DND-41 (cell line): ENCODE measurements around the gene NUDT22.

ENCODE experiments used
- ATAC-seq: fragments of 200-7000 bp; cut with Tn5 transposase; 3 replicates; pipeline ENCODE4 v1.9.1; 2021; ENCODE audit warnings: low read depth; ENCODE audit not compliant: insufficient read depth
- DNase-seq: peaks from one replicate; pipeline ENCODE4 v3.0.0-alpha.2; 2020
- H2AFZ ChIP-seq: 2 replicates; pipeline ENCODE4 v1.6.0; 2012; ENCODE audit warnings: low read depth, low read length
- H3K27ac ChIP-seq: 2 replicates; pipeline ENCODE4 v1.5.1; 2012; ENCODE audit warnings: low read length, inconsistent platforms
- H3K27me3 ChIP-seq: fragments of 200-600 bp; sonication (generic); 2 replicates; pipeline ENCODE4 v1.6.0; 2012; ENCODE audit warnings: low read length, mild to moderate bottlenecking, inconsistent platforms; ENCODE audit not compliant: insufficient read depth, poor library complexity
- H3K36me3 ChIP-seq: 2 replicates; pipeline ENCODE4 v1.5.1; 2012; ENCODE audit warnings: low read length, inconsistent platforms; ENCODE audit not compliant: insufficient read depth
- H3K4me1 ChIP-seq: 2 replicates; pipeline ENCODE4 v1.5.1; 2012; ENCODE audit warnings: mild to moderate bottlenecking, low read length; ENCODE audit not compliant: insufficient read depth
- H3K4me2 ChIP-seq: 2 replicates; pipeline ENCODE4 v1.6.0; 2012; ENCODE audit warnings: mild to moderate bottlenecking, moderate library complexity, low read length, inconsistent platforms; ENCODE audit not compliant: insufficient read depth
- H3K4me3 ChIP-seq, 2 experiments: fragments of 200-600 bp in 1 of 2; shearing (Covaris generic) in 1 of 2; 2 replicates each; pipeline ENCODE4 v1.5.1; 2012 to 2016; ENCODE audit warnings: inconsistent platforms in 2 of 2, low read length in 2 of 2, mild to moderate bottlenecking in 2 of 2, low read depth in 1 of 2, moderate library complexity in 1 of 2
- H3K79me2 ChIP-seq: 2 replicates; pipeline ENCODE4 v1.6.0; 2012; ENCODE audit warnings: low read length, inconsistent platforms; ENCODE audit not compliant: insufficient read depth
- H3K9ac ChIP-seq: 2 replicates; pipeline ENCODE4 v1.6.0; 2012; ENCODE audit warnings: low read depth, mild to moderate bottlenecking, inconsistent platforms, low read length, moderate library complexity
- H3K9me3 ChIP-seq: 2 replicates; pipeline ENCODE4 v1.5.1; 2012; ENCODE audit warnings: low read length, moderate library complexity, mild to moderate bottlenecking, inconsistent platforms; ENCODE audit not compliant: insufficient read depth, severe bottlenecking
- H4K20me1 ChIP-seq: 2 replicates; pipeline ENCODE4 v1.6.0; 2012; ENCODE audit warnings: low read length; ENCODE audit not compliant: insufficient read depth
- CTCF ChIP-seq: IDR thresholded peaks from 2 replicates; pipeline ENCODE4 v1.5.1; 2012; ENCODE audit warnings: borderline replicate concordance, low read length, moderate library complexity, mild to moderate bottlenecking; ENCODE audit not compliant: poor library complexity, severe bottlenecking; ENCODE audit errors: extremely low read depth
- EZH2 ChIP-seq: IDR thresholded peaks from 3 replicates; pipeline ENCODE4 v1.6.1; 2012; ENCODE audit warnings: borderline replicate concordance, low read depth, mild to moderate bottlenecking, moderate library complexity, low read length, inconsistent platforms; ENCODE audit not compliant: severe bottlenecking

NUDT22 gene

GRCh38 chr11:64225608-64226506, at the start of gene NUDT22, which contains the start of gene TRPT1:
TSS of gene NUDT22 (plus strand) at chr11:64226274. CDS start at chr11:64226653, 379 bp downstream.
TSS of gene TRPT1 (minus strand) at chr11:64226186. CDS start at chr11:64225860, 326 bp downstream.
- Histone ChIP-seq H3K9me3 (no peaks in the 10 kb centered on the region), H3K79me2 (peaks cover 37% of the 10 kb centered on the region), H4K20me1 (peaks cover 7% of the 10 kb centered on the region), H2AFZ (peak within 1 kb of the TSS; percentile 84), H3K27ac (peak within 1 kb of the TSS; percentile 91), H3K4me2 (peak within 1 kb of the TSS; percentile 96), H3K4me3 (peak within 1 kb of the TSS; percentile 60 to 81), H3K36me3 (peaks cover 36% of the 10 kb centered on the region), H3K27me3 (no peaks in the 10 kb centered on the region), H3K4me1 (peaks cover 57% of the 10 kb centered on the region), H3K9ac (peak within 1 kb of the TSS; percentile 75)
- ATAC-seq (peak; percentile 73), DNase-seq (peak; percentile 95)
- peak; percentile 54 for TF ChIP-seq CTCF
- TF ChIP-seq EZH2, result no peak

GRCh38 chr11:64176751-64177150, 49.3 kb upstream of the NUDT22 start:
- Histone ChIP-seq H3K27me3 (no peaks in the 10 kb centered on the region), H4K20me1 (no peaks in the 10 kb centered on the region), H3K36me3 (peaks cover 3% of the 10 kb centered on the region; the same call in 1 of the 2 replicates), H3K9ac (no peak overlapping the region), H2AFZ (no peak overlapping the region), H3K4me2 (no peak overlapping the region), H3K27ac (no peak overlapping the region), H3K4me1 (0 out of 2 replicates have a peak, but pooled peaks cover 4% of the 10 kb centered on the region), H3K4me3 (no peak overlapping the region), H3K79me2 (peaks cover 2% of the 10 kb centered on the region; the same call in 1 of the 2 replicates), H3K9me3 (no peaks in the 10 kb centered on the region)
- ATAC-seq (peak; percentile 65), DNase-seq (peak; percentile 35)
- no peak for TF ChIP-seq CTCF

DNA sequence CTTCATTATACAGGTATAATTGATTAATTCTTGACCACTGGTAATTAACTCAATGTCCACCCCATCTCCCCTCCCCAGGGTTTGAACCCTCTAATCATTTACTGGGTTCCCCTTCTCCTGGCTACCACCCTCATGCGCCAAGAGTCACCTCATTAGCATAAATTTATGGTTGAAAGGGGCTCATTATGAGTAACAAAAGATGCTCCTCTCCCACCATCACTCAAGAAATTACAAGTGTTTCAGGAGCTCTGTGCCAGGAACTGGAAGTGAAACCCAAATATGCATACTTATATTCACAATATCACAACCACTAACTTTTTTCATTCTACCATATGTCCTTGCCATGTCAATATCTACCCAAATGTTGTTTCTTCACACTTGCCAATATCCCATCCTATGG, 47.9 kb upstream of the NUDT22 start:
- no peaks in the 10 kb centered on the region for H4K20me1 ChIP-seq
- H3K4me3 ChIP-seq, result no peak overlapping the region
- no peak for ATAC-seq
- H3K27ac ChIP-seq, result no peak overlapping the region
- no peak for DNase-seq
- 0 out of 2 replicates have a peak, but pooled peaks cover 6% of the 10 kb centered on the region for H3K4me1 ChIP-seq
- peaks cover 3% of the 10 kb centered on the region; the same call in 1 of the 2 replicates for H3K36me3 ChIP-seq
- no peak overlapping the region for H2AFZ ChIP-seq
- no peak overlapping the region for H3K9ac ChIP-seq
- TF ChIP-seq CTCF, result no peak
- no peak for TF ChIP-seq EZH2
- H3K9me3 ChIP-seq, result no peaks in the 10 kb centered on the region
- no peaks in the 10 kb centered on the region for H3K27me3 ChIP-seq
- H3K4me2 ChIP-seq, result no peak overlapping the region
- peaks cover 2% of the 10 kb centered on the region; the same call in 1 of the 2 replicates for H3K79me2 ChIP-seq
